Motor neuron (in vitro differentiated cells): ENCODE results near the gene KCNK10. TPM values are rescaled to one million over a fixed set of nuclear protein-coding genes. Genes with fewer than 3 reads are reported as not detected.
A peak's percentile ranks its signal among the peaks of the same experiment; 100 is the strongest.

Experiments
- ATAC-seq, 8 experiments: fragments of 200-7000 bp; cut with Tn5 transposase; replicated peaks in 6 of 8; 2 replicates each; pipeline ENCODE4 v1.8.0; 2021; ENCODE audit warnings: mild to moderate bottlenecking in 8 of 8, moderate library complexity in 8 of 8
- H3K27ac ChIP-seq, 2 donors: fragments of 250-450 bp; sonication (Bioruptor Pico); 2 replicates each; pipeline ENCODE4 v1.9.0; 2021; ENCODE audit warnings: antibody characterized with exemption in 2 of 2, mild to moderate bottlenecking in 2 of 2, moderate library complexity in 1 of 2
- H3K4me1 ChIP-seq, 2 donors: fragments of 250-450 bp; sonication (Bioruptor Pico); replicated peaks in 1 of 2; 2 replicates each; pipeline ENCODE4 v1.6.1; 2021; ENCODE audit warnings: antibody characterized with exemption in 2 of 2, mild to moderate bottlenecking in 2 of 2, moderate library complexity in 1 of 2
- H3K4me3 ChIP-seq, 5 donors: fragments of 250-450 bp; sonication (Bioruptor Pico); 2 replicates each; pipeline ENCODE4 v1.9.0; 2021; ENCODE audit warnings: antibody characterized with exemption in 5 of 5, mild to moderate bottlenecking in 5 of 5, moderate library complexity in 4 of 5
- WGBS, 10 experiments: fragments of 450-650 bp; shearing (Covaris generic); methylation state at CpG; one replicate each; pipeline ENCODE4 v1.0.0; 2022; 5-methylcytosine and 5-hydroxymethylcytosine counted together
- in situ Hi-C, 9 experiments: fragments of 400-800 bp; cut with MboI; loops; one replicate each; pipeline ENCODE4 v1.15.0; 2021; ENCODE audit warnings: low sequenced_read_pairs in 9 of 9, low pct_unique_long_range_greater_than_20kb in 2 of 9; ENCODE audit not compliant: unreplicated experiment in 9 of 9
- total RNA-seq, 8 experiments: library from RNA; unstranded; fragments of 300-600 nt; gene quantifications; 2 replicates each; pipeline versions ENCODE4 v1.2.3 to v1.2.4, GENCODE V29; 2022

The KCNK10 gene
- total RNA-seq, 8 experiments from 2014 or later = 0.13 to 7.1 (median 5.1) TPM

- Histone ChIP-seq H3K27ac (no peak overlapping the region), H3K4me3 (no peak overlapping the region), H3K4me1 (no peaks in the 10 kb centered on the region)
- 0 to 100% (median 83%) methylated on average over 1 of the region's 1 CpG; no CpG with 5 or more reads in 3 of the 10 experiments for WGBS, 10 experiments
- ATAC-seq = no peak
- in situ Hi-C loops = no loop called here
These were observed 10.0 kb upstream of the KCNK10 start for GRCh38 chr14:88333036-88333435.

GRCh38 chr14:88327497-88327896 lies 4.4 kb upstream of the KCNK10 start:
- H3K4me1 ChIP-seq = peaks cover 4 to 7% of the 10 kb centered on the region in 2 donors
- no peak for ATAC-seq
- no peak overlapping the region for H3K4me3 ChIP-seq
- H3K27ac ChIP-seq = no peak overlapping the region
- 0 to 88% (median 61%) methylated on average over 1 of the region's 1 CpG; no CpG with 5 or more reads in 6 of the 10 experiments for WGBS, 10 experiments
- in situ Hi-C loops = no loop called here

GRCh38 chr14:88326352-88327103 lies 3.5 kb upstream of the KCNK10 start:
- H3K4me1 ChIP-seq = peaks cover 4 to 9% of the 10 kb centered on the region in 2 donors
- H3K27ac ChIP-seq = no peak overlapping the region
- ATAC-seq = peak in 5 of 8 experiments; percentile 1 to 26 (median 11)
- 0 to 80% (median 6%) methylated on average over 1 to 12 of the region's 37 CpGs for WGBS, 10 experiments
- peak overlapping the region; percentile 25 to 36 (median 28) for H3K4me3 ChIP-seq
- in situ Hi-C loops = no loop called here

- Histone ChIP-seq H3K27ac (no peak overlapping the region), H3K4me3 (peak overlapping the region; percentile 25 to 36 (median 28)), H3K4me1 (peaks cover 4 to 9% of the 10 kb centered on the region in 2 donors)
- WGBS, 10 experiments = 0 to 40% (median 2%) methylated on average over 1 to 3 of the region's 5 CpGs; no CpG with 5 or more reads in 4 of the 10 experiments
- ATAC-seq = no peak
- in situ Hi-C loops = no loop called here
These were observed 2.8 kb upstream of the KCNK10 start for GRCh38 chr14:88325883-88326282.

- Histone ChIP-seq H3K4me3 (peak overlapping the region in 4 of 5 donors; percentile 1 to 76 (median 63)), H3K4me1 (peaks cover 4 to 9% of the 10 kb centered on the region in 2 donors), H3K27ac (no peak overlapping the region)
- no peak for ATAC-seq
- 40 to 92% (median 60%) methylated on average over 4 to 6 of the region's 6 CpGs; no CpG with 5 or more reads in 4 of the 10 experiments for WGBS, 10 experiments
- in situ Hi-C loops = no loop called here
These were observed 1.9 kb upstream of the KCNK10 start for GRCh38 chr14:88324930-88325329.

GRCh38 chr14:88324491-88324890 lies 1.4 kb upstream of the KCNK10 start:
- ATAC-seq = no peak
- Histone ChIP-seq H3K4me1 (peaks cover 4 to 9% of the 10 kb centered on the region in 2 donors), H3K4me3 (peak overlapping the region in 4 of 5 donors; percentile 51 to 76 (median 68)), H3K27ac (no peak overlapping the region)
- in situ Hi-C loops = no loop called here
- 69 to 100% (median 83%) methylated on average over 1 to 3 of the region's 4 CpGs; no CpG with 5 or more reads in 5 of the 10 experiments for WGBS, 10 experiments

GRCh38 chr14:88323523-88324199 lies 592 bp upstream of the KCNK10 start:
- ATAC-seq = peak in 7 of 8 experiments; percentile 13 to 89 (median 66)
- Histone ChIP-seq H3K4me1 (peaks cover 4 to 9% of the 10 kb centered on the region in 2 donors), H3K27ac (peak overlapping the region; percentile 34 to 48), H3K4me3 (peak overlapping the region; percentile 51 to 76 (median 62))
- WGBS, 10 experiments = 0 to 3% (median 0%) methylated on average over 1 to 14 of the region's 69 CpGs; no CpG with 5 or more reads in 5 of the 10 experiments
- in situ Hi-C loops = no loop called here

GRCh38 chr14:88322504-88323085 lies 474 bp downstream of the KCNK10 start:
- peak overlapping the region; percentile 51 to 76 (median 62) for H3K4me3 ChIP-seq
- ATAC-seq = peak in 5 of 8 experiments; percentile 21 to 41 (median 30)
- WGBS, 10 experiments = 0 to 6% (median 2%) methylated on average over 4 to 17 of the region's 26 CpGs; no CpG with 5 or more reads in 2 of the 10 experiments
- peaks cover 4 to 9% of the 10 kb centered on the region in 2 donors for H3K4me1 ChIP-seq
- in situ Hi-C loops = no loop called here
- H3K27ac ChIP-seq = no peak overlapping the region

DNA sequence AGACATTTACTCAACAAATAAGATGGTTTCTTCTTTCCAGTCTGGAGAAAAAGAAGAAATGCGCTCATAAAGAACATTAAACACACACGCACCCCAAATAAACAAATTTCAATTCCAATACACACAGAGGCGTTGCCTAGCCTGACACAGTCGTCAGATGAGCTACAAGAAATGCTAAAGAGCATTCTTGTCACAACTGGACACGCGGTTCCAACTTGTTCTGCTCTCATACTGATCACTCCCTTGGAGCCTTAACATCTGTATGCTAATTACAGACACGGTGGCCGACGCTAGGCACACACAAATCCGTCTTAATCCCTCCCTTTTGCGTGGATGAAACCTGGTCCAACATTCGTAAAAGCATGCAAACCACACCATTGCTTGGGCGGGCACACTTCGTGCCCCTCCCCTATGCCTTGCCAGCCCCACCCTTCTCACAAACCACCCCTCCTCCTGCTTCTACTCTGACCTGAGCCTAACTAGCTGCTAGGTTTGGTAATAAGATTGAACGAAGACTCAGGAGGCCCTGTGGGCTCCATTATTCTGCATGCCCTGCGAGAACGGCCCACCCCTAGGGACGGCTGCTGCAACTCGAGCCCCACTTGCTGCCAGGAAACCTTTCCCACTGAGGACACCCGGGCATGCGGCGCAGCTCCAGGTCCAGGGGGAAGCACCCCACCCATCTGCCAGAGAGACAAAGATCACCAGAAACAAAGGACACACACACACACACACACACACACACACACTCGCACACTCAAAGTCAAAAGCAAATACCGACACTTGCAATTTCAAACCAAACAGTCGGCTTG lies 1.2 kb downstream of the KCNK10 start:
- H3K4me1 ChIP-seq = peaks cover 4 to 9% of the 10 kb centered on the region in 2 donors
- H3K4me3 ChIP-seq = peak overlapping the region; percentile 51 to 76 (median 62)
- no peak overlapping the region for H3K27ac ChIP-seq
- 22 to 77% (median 40%) methylated on average over 2 to 11 of the region's 25 CpGs; no CpG with 5 or more reads in 1 of the 10 experiments for WGBS, 10 experiments
- ATAC-seq = peak; percentile 5 to 43 (median 30)
- in situ Hi-C loops = no loop called here

DNA sequence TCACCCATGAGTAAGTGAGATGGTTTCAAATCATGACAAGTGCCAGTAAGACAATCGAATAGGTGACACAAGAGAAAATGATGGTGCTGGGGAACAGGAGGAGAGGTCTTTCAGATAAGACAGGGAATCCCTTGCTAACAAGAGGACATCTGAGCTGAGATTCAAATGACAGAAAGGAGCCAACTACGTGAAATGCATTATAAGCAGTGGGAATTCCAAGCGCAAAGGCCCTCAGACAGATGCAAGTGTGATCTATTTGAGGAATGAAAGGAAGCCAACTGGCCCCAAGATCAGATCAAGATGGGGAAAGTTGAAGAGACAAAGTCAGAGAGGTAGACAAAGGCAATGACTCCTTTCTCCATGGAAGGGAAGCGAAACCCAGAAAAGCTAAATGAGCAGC lies 4.7 kb downstream of the KCNK10 start:
- Histone ChIP-seq H3K4me1 (peaks cover 0 to 2% of the 10 kb centered on the region in 2 donors), H3K27ac (no peak overlapping the region), H3K4me3 (no peak overlapping the region)
- in situ Hi-C loops = no loop called here
- ATAC-seq = no peak
- WGBS, 10 experiments = 0 to 94% (median 51%) methylated on average over 2 to 4 of the region's 4 CpGs; no CpG with 5 or more reads in 1 of the 10 experiments

- in situ Hi-C loops = no loop called here
- H3K4me3 ChIP-seq = no peak overlapping the region
- H3K27ac ChIP-seq = no peak overlapping the region
- no peak for ATAC-seq
- no peaks in the 10 kb centered on the region for H3K4me1 ChIP-seq
These were observed 6.5 kb downstream of the KCNK10 start for GRCh38 chr14:88316521-88316920.

GRCh38 chr14:88312257-88312656 lies 10.8 kb downstream of the KCNK10 start:
- Histone ChIP-seq H3K27ac (no peak overlapping the region), H3K4me1 (peaks cover 3 to 10% of the 10 kb centered on the region in 2 donors), H3K4me3 (no peak overlapping the region)
- in situ Hi-C loops = no loop called here
- WGBS, 10 experiments = 17 to 90% (median 83%) methylated on average over 1 to 5 of the region's 6 CpGs; no CpG with 5 or more reads in 6 of the 10 experiments
- ATAC-seq = peak in 1 of 8 experiments; percentile 16
